DMS53 (cell line): ENCODE results near the gene ESPNL.

Experiments
- DNase-seq: peaks from one replicate; lab custom pipeline; 2025; lab: John Stamatoyannopoulos, UW

The ESPNL gene

GRCh38 chr2:238097988-238098871 lies 1.9 kb upstream of the ESPNL start:
- DNase-seq: peak; percentile 87

- no peak for DNase-seq
Measured at GRCh38 chr2:238098901-238099713, 1.0 kb upstream of the ESPNL start.

- DNase-seq: no peak
Measured at GRCh38 chr2:238099714-238100048, 459 bp upstream of the ESPNL start.

GRCh38 chr2:238100821-238101771 lies 956 bp downstream of the ESPNL start:
- DNase-seq: no peak

GRCh38 chr2:238101891-238102841 lies 2.0 kb downstream of the ESPNL start:
- peak; percentile 27 for DNase-seq

GRCh38 chr2:238102865-238103264 lies 2.7 kb downstream of the ESPNL start:
- DNase-seq: no peak

GRCh38 chr2:238103465-238104225 lies 3.5 kb downstream of the ESPNL start:
- no peak for DNase-seq

- DNase-seq: no peak
Measured at GRCh38 chr2:238104226-238104690, 4.1 kb downstream of the ESPNL start.

GRCh38 chr2:238104691-238105371 lies 4.7 kb downstream of the ESPNL start:
- DNase-seq: no peak

GRCh38 chr2:238105506-238106338 lies 5.6 kb downstream of the ESPNL start:
- no peak for DNase-seq

GRCh38 chr2:238106339-238106697 lies 6.2 kb downstream of the ESPNL start:
- DNase-seq: no peak

- peak; percentile 93 for DNase-seq
Measured at GRCh38 chr2:238106698-238107524, 6.8 kb downstream of the ESPNL start.

GRCh38 chr2:238107525-238108422 lies 7.6 kb downstream of the ESPNL start:
- peak; percentile 96 for DNase-seq

- DNase-seq: peak; percentile 83
Measured at GRCh38 chr2:238108423-238109183, 8.5 kb downstream of the ESPNL start.

GRCh38 chr2:238113611-238114010 lies 13.5 kb downstream of the ESPNL start:
- DNase-seq: no peak

GRCh38 chr2:238114331-238114841 lies 14.2 kb downstream of the ESPNL start:
- no peak for DNase-seq
